KMS-11 (cell line): ENCODE measurements around the gene HERC5.
"Not testable (repeated sequence)": the region's sequence is repeated elsewhere in the genome, so short reads cannot be mapped to it uniquely, and the experiment has no call there.

Experiments
- H2AFZ ChIP-seq: fragments of 200-600 bp; sonication (generic); 2 replicates; pipeline ENCODE4 v1.6.1; 2016; ENCODE audit warnings: antibody characterized with exemption, mixed run types, low read depth
- H3K27ac ChIP-seq: fragments of 200-600 bp; sonication (generic); 2 replicates; pipeline ENCODE4 v1.6.1; 2016; ENCODE audit warnings: mild to moderate bottlenecking, mixed run types
- H3K27me3 ChIP-seq: fragments of 200-600 bp; sonication (generic); 2 replicates; pipeline ENCODE4 v1.6.1; 2017; ENCODE audit warnings: mild to moderate bottlenecking, low read depth, mixed run types, moderate library complexity; ENCODE audit not compliant: insufficient read depth
- H3K36me3 ChIP-seq: fragments of 200-600 bp; sonication (generic); 2 replicates; pipeline ENCODE4 v1.6.1; 2017; ENCODE audit warnings: mild to moderate bottlenecking, mixed run types; ENCODE audit not compliant: insufficient read depth
- H3K4me1 ChIP-seq: fragments of 200-600 bp; sonication (generic); 2 replicates; pipeline ENCODE4 v1.6.1; 2016; ENCODE audit warnings: mild to moderate bottlenecking, low read depth, mixed run types; ENCODE audit not compliant: poor library complexity, severe bottlenecking
- H3K4me2 ChIP-seq: fragments of 200-600 bp; sonication (generic); 2 replicates; pipeline ENCODE4 v1.7.0; 2016; ENCODE audit warnings: mild to moderate bottlenecking, mixed run types
- H3K4me3 ChIP-seq: fragments of 200-600 bp; sonication (generic); IDR thresholded peaks from 2 replicates; pipeline ENCODE4 v1.6.1; 2017; ENCODE audit warnings: low read depth, low read length, mixed read lengths; ENCODE audit not compliant: insufficient read depth
- H3K79me2 ChIP-seq: fragments of 200-600 bp; sonication (generic); 2 replicates; pipeline ENCODE4 v1.6.1; 2016; ENCODE audit warnings: low read depth, mixed run types; ENCODE audit not compliant: insufficient read depth
- H3K9ac ChIP-seq: fragments of 200-600 bp; sonication (generic); 2 replicates; pipeline ENCODE4 v1.6.1; 2016; ENCODE audit warnings: mild to moderate bottlenecking, mixed run types
- H4K20me1 ChIP-seq: fragments of 200-600 bp; sonication (generic); 2 replicates; pipeline ENCODE4 v1.6.1; 2016; ENCODE audit warnings: mild to moderate bottlenecking, mixed run types; ENCODE audit not compliant: insufficient read depth
- TF ChIP-seq, protein P1 (sequence below): fragments of 200-600 bp; sonication (generic); conservative IDR thresholded peaks from 2 replicates; pipeline ENCODE4 v1.6.1; 2017; ENCODE audit warnings: low read depth, mild to moderate bottlenecking, antibody characterized with exemption, low read length, moderate library complexity, mixed read lengths

Gene HERC5

GRCh38 chr4:88443486-88443885, 13.4 kb upstream of the HERC5 start:
- H3K9ac ChIP-seq: no peak overlapping the region
- H3K4me3 ChIP-seq: no peak overlapping the region
- H3K79me2 ChIP-seq: no peaks in the 10 kb centered on the region
- no peak overlapping the region for H3K4me2 ChIP-seq
- H3K4me1 ChIP-seq: no peaks in the 10 kb centered on the region
- H2AFZ ChIP-seq: no peak overlapping the region
- TF ChIP-seq, protein P1, sequence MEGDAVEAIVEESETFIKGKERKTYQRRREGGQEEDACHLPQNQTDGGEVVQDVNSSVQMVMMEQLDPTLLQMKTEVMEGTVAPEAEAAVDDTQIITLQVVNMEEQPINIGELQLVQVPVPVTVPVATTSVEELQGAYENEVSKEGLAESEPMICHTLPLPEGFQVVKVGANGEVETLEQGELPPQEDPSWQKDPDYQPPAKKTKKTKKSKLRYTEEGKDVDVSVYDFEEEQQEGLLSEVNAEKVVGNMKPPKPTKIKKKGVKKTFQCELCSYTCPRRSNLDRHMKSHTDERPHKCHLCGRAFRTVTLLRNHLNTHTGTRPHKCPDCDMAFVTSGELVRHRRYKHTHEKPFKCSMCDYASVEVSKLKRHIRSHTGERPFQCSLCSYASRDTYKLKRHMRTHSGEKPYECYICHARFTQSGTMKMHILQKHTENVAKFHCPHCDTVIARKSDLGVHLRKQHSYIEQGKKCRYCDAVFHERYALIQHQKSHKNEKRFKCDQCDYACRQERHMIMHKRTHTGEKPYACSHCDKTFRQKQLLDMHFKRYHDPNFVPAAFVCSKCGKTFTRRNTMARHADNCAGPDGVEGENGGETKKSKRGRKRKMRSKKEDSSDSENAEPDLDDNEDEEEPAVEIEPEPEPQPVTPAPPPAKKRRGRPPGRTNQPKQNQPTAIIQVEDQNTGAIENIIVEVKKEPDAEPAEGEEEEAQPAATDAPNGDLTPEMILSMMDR: no peak
- H3K27me3 ChIP-seq: no peaks in the 10 kb centered on the region
- no peak overlapping the region for H3K27ac ChIP-seq
- no peaks in the 10 kb centered on the region for H4K20me1 ChIP-seq
- H3K36me3 ChIP-seq: no peaks in the 10 kb centered on the region

GRCh38 chr4:88445252-88445651, 11.7 kb upstream of the HERC5 start:
- Histone ChIP-seq H4K20me1 (no peaks in the 10 kb centered on the region), H2AFZ (no peak overlapping the region), H3K4me2 (no peak overlapping the region), H3K27ac (no peak overlapping the region), H3K4me3 (no peak overlapping the region), H3K27me3 (no peaks in the 10 kb centered on the region), H3K79me2 (no peaks in the 10 kb centered on the region), H3K4me1 (no peaks in the 10 kb centered on the region), H3K9ac (no peak overlapping the region), H3K36me3 (no peaks in the 10 kb centered on the region)
- TF ChIP-seq, protein P1: no peak

DNA sequence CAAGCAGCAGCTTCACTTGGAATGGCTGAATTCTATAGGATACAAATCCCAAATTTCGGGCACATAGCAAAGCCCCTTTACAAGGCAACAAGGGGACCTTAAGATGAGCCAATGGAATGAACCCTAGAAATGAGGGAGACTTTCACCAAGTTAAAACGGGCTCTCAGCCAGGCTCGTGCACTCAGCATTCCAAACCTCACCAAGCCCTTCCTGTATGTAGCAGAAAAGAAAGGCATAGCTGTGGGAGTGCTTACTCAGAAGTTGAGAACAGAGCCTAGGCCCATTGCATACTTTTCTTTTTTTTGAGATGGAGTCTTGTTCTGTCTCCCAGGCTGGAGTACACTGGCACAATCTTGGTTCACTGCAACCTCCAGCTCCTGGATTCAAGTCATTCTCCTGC, 10.8 kb upstream of the HERC5 start:
- H3K36me3 ChIP-seq: no peaks in the 10 kb centered on the region
- no peaks in the 10 kb centered on the region for H3K27me3 ChIP-seq
- no peak overlapping the region for H3K27ac ChIP-seq
- H3K9ac ChIP-seq: no peak overlapping the region
- no peaks in the 10 kb centered on the region for H3K79me2 ChIP-seq
- no peaks in the 10 kb centered on the region for H3K4me1 ChIP-seq
- no peaks in the 10 kb centered on the region for H4K20me1 ChIP-seq
- H3K4me3 ChIP-seq: no peak overlapping the region
- H2AFZ ChIP-seq: no peak overlapping the region
- no peak overlapping the region for H3K4me2 ChIP-seq
- TF ChIP-seq, protein P1: no peak

DNA sequence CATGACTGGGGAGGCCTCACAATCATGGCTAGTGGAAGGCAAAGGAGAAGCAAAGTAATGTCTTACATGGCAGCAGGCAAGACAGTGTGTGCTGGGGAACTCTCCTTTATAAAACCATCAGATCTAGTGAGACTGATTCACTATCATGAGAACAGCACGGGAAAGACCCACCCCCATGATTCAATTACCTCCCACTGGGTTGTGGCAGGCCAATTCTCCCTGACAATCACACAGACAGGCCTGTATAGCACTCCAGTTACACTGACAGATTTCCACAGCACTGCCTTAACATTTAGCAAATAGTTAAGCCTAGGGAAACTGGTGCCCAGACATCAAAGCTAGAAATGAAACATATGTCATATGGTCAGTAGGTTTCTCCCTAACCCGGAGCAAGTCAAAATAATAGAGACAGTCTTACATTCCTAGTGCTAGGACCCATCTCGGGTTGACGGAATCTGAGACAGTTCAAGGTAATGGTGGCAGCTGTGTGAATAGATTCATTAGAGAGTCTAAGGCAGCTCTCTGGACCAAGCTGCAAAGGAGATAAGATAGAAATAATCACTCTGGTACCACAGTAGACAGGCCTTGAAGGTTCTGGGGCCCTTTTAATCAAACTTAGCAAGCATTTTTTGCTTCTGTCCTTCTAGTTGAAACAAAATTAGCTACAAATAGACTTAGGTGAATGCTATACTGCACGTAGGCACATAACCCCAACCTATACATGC, 9.4 kb upstream of the HERC5 start:
- Histone ChIP-seq H2AFZ (no peak overlapping the region), H3K27me3 (no peaks in the 10 kb centered on the region), H3K79me2 (no peaks in the 10 kb centered on the region), H3K4me2 (no peak overlapping the region), H3K4me1 (no peaks in the 10 kb centered on the region), H4K20me1 (no peaks in the 10 kb centered on the region), H3K4me3 (no peak overlapping the region), H3K36me3 (no peaks in the 10 kb centered on the region), H3K9ac (no peak overlapping the region), H3K27ac (no peak overlapping the region)
- TF ChIP-seq, protein P1: no peak

- H3K4me2 ChIP-seq, H2AFZ ChIP-seq, H3K36me3 ChIP-seq, H4K20me1 ChIP-seq, H3K4me3 ChIP-seq, H3K4me1 ChIP-seq, H3K79me2 ChIP-seq, H3K9ac ChIP-seq, H3K27me3 ChIP-seq, H3K27ac ChIP-seq: not testable (repeated sequence)
These were observed 8.6 kb upstream of the HERC5 start for GRCh38 chr4:88448211-88448765.
